PC-9 (cell line): Measurements from ENCODE around the gene TBXT.

Experiments used
- CTCF ChIP-seq: fragments of 200-600 bp; sonication (generic); conservative IDR thresholded peaks from 2 replicates; pipeline ENCODE4 v1.6.1; 2017; ENCODE audit warnings: mixed run types, antibody characterized with exemption, mild to moderate bottlenecking, moderate library complexity
- EZH2 ChIP-seq: fragments of 200-600 bp; sonication (generic); IDR thresholded peaks from 2 replicates; pipeline ENCODE4 v1.8.0; 2017; ENCODE audit warnings: antibody characterized with exemption, low read depth

DNA sequence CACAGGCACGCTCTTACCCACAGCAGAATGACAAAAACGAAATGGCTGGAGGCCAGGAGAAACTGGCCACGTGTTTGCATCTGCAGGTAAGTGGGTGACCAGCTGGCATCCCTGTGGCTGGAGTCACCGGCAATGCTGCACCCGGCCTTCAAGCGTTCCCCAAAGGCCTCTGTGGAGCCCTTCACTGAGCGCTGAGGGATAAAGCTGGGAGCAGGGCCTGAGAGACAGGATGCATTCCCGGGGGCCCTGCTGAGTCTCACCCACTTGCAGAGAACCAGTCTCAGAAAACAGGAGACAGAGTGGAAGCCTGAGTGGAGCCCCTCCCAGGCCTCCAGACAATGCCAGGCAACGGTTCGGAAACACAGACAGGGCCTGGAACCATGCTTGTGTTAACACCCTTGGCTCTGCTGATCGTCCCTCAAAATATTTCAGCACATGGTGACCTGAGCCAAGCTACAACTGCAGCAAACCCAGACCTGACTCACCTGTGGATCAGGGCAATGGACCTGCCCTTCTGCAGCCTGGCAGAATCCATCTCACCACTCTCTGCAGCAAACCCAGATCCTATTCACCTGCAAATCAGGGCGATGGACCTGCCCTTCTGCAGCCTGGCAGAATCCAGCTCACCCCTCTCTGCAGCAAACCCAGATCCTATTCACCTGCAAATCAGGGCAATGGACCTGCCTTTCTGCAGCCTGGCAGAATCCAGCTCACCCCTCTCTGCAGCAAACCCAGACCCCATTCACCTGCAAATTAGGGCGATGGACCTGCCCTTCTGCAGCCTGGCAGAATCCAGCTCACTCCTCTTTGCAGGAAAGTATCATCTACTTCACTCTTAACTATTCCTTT is 39.8 kb downstream of the TBXT start:
- TF ChIP-seq CTCF = no peak
- TF ChIP-seq EZH2 = no peak
